ENCODE results near the gene PTPRT.

DNA sequence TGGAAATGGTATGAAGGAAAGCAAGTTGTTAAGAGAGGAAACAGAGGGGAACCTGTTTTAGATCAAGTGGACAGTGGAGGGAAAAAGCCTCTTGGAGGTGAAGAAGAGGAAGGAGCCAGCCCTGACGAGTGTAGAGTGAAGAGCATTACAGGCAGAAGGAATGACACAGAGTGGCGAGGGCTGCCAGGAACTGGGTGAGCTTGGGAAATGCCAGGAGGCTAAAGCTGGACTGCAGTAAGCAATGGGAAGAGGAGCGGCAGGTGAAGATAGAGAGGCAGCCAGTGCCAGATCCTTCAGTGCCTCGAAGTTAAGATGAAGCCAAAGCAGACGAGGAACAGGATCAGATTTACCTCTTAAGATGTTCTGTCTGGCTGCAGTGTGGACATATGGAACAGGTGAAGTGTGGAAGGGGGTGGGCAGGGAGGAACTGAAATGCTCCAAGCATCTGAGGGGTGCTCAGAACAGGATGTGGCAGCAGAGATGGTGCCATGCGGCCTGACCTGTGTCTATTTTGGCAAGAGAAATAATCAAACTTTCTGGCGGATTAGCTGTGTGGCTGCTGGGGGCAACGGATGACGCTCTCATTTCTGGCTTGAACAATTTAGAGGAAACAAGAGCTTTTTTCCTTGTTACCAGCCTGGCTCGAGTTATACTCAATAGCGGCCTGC, 748.4 kb downstream of the PTPRT start:
- TF ChIP-seq, protein P1, sequence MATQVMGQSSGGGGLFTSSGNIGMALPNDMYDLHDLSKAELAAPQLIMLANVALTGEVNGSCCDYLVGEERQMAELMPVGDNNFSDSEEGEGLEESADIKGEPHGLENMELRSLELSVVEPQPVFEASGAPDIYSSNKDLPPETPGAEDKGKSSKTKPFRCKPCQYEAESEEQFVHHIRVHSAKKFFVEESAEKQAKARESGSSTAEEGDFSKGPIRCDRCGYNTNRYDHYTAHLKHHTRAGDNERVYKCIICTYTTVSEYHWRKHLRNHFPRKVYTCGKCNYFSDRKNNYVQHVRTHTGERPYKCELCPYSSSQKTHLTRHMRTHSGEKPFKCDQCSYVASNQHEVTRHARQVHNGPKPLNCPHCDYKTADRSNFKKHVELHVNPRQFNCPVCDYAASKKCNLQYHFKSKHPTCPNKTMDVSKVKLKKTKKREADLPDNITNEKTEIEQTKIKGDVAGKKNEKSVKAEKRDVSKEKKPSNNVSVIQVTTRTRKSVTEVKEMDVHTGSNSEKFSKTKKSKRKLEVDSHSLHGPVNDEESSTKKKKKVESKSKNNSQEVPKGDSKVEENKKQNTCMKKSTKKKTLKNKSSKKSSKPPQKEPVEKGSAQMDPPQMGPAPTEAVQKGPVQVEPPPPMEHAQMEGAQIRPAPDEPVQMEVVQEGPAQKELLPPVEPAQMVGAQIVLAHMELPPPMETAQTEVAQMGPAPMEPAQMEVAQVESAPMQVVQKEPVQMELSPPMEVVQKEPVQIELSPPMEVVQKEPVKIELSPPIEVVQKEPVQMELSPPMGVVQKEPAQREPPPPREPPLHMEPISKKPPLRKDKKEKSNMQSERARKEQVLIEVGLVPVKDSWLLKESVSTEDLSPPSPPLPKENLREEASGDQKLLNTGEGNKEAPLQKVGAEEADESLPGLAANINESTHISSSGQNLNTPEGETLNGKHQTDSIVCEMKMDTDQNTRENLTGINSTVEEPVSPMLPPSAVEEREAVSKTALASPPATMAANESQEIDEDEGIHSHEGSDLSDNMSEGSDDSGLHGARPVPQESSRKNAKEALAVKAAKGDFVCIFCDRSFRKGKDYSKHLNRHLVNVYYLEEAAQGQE (IDR thresholded peaks at IDR 0.05; ENCODE audit: insufficient read depth in 1 of 2, low read depth in 2 of 2, low read length in 1 of 2), result no peak
- TF ChIP-seq CTCF (IDR thresholded peaks at IDR 0.05), result no peak

Measured in Panc1 (cell line).